ENCODE results near the gene E2F7.
"Not testable (repeated sequence)": the region's sequence is repeated elsewhere in the genome, so short reads cannot be mapped to it uniquely, and the experiment has no call there.

The E2F7 gene

GRCh38 chr12:77065361-77066204 is at the start of gene E2F7:
Gene E2F7 (minus strand): TSS chr12:77065569. CDS start chr12:77064635, 934 bp downstream.
- H3K36me3 Mint-ChIP-seq: peaks cover 2 to 3% of the 10 kb centered on the region in 2 donors
- H3K27ac Mint-ChIP-seq: peak within 1 kb of the TSS; percentile 92
- H3K9me3 Mint-ChIP-seq: no peaks in the 10 kb centered on the region
- peaks cover 25 to 37% of the 10 kb centered on the region in 2 donors for H3K4me1 Mint-ChIP-seq
- ATAC-seq (replicated peaks) (peak; percentile 86 to 90), DNase-seq (peak; percentile 81)
- H3K27me3 Mint-ChIP-seq: peaks cover 15 to 26% of the 10 kb centered on the region in 2 donors
- H3K4me3 Mint-ChIP-seq: peak within 1 kb of the TSS; percentile 88 to 90

GRCh38 chr12:77113971-77114370 is 48.6 kb upstream of the E2F7 start:
- H3K9me3 Mint-ChIP-seq: peaks cover 5 to 15% of the 10 kb centered on the region in 2 donors
- ATAC-seq (replicated peaks) (no peak), DNase-seq (no peak)
- no peaks in the 10 kb centered on the region for H3K4me1 Mint-ChIP-seq
- H3K27ac Mint-ChIP-seq: no peak overlapping the region
- peaks cover 2 to 6% of the 10 kb centered on the region in 2 donors for H3K36me3 Mint-ChIP-seq
- no peak overlapping the region for H3K4me3 Mint-ChIP-seq
- H3K27me3 Mint-ChIP-seq: no peaks in the 10 kb centered on the region

DNA sequence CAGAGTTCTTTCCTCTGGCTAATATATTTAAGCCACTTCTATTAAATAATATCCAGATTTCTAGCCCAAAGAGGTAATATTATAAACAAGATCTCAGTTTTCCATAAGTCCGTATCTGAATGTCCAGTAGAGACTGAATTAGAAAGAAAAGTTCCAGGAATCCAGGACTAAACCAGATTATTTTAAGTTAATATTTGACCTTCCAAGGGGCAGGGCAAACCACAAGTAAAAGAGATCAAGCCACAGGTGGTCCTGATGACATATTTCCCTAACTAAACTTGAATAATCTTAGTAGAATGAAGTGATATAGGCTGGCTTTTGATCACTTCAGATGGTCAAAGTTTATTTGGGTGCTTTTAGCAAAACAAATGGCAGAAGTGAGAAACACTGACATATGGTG is 43.3 kb upstream of the E2F7 start:
- DNase-seq: no peak
- Mint-ChIP-seq H3K4me1 (no peaks in the 10 kb centered on the region), H3K27ac (no peak overlapping the region), H3K9me3 (peaks cover 5 to 15% of the 10 kb centered on the region in 2 donors), H3K36me3 (peaks cover 2 to 6% of the 10 kb centered on the region in 2 donors), H3K27me3 (peaks cover 1 to 8% of the 10 kb centered on the region in 2 donors), H3K4me3 (no peak overlapping the region)
- no peak for ATAC-seq (replicated peaks)

DNA sequence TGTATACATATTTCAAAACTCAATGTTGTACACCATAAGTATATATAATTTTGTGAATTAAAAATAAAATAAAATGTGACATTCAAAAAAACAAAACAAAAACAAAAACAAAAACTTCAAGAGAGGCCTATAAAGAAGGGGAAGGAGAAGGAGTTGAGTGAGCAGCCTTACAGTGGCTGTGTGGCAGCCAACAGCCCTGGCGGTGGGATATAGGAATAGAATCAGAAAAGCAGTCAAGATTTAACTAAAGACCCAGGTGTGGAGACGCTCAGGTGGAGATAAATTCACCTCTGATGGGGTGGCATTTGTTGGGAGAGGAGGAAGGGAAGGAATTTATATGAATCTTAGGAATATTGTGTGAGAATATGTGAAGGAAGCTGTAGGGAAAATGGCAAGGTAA is 41.8 kb upstream of the E2F7 start:
- H3K4me1 Mint-ChIP-seq: no peaks in the 10 kb centered on the region
- no peak overlapping the region for H3K4me3 Mint-ChIP-seq
- ATAC-seq (replicated peaks) (no peak), DNase-seq (no peak)
- peaks cover 5 to 15% of the 10 kb centered on the region in 2 donors for H3K9me3 Mint-ChIP-seq
- peaks cover 4 to 8% of the 10 kb centered on the region in 2 donors for H3K27me3 Mint-ChIP-seq
- H3K27ac Mint-ChIP-seq: no peak overlapping the region
- peaks cover 2 to 6% of the 10 kb centered on the region in 2 donors for H3K36me3 Mint-ChIP-seq

GRCh38 chr12:77104792-77105191 is 39.4 kb upstream of the E2F7 start:
- Mint-ChIP-seq H3K27ac (no peak overlapping the region), H3K9me3 (no peaks in the 10 kb centered on the region)

DNA sequence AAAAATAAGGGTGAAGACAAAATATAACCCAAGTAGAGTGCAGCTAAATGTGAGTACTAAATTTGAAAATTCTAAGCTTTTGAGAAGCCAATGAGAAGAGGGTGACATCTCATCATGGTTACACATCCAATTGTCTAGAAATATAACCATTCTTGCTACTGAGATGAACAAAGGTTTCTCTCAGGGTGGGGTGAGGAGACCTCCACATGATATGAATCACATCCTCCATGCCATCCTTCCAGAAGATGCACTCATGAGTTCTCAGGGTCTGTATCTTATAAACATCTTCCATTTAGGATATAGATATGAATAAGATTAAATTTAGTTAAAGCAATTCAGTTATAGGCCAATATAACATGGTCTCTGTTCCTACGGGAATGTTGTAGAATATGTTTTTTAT is 38.9 kb upstream of the E2F7 start:
- Mint-ChIP-seq H3K27me3 (peaks cover 4 to 8% of the 10 kb centered on the region in 2 donors), H3K4me1 (no peaks in the 10 kb centered on the region), H3K4me3 (no peak overlapping the region), H3K9me3 (no peaks in the 10 kb centered on the region), H3K36me3 (no peaks in the 10 kb centered on the region), H3K27ac (no peak overlapping the region)
- ATAC-seq (replicated peaks) (no peak), DNase-seq (no peak)

More at GRCh38 chr12:77104792-77105191, 39.4 kb upstream of the E2F7 start:
- no peaks in the 10 kb centered on the region for H3K4me1 Mint-ChIP-seq
- DNase-seq: no peak
- no peak for ATAC-seq (replicated peaks)
- H3K36me3 Mint-ChIP-seq: no peaks in the 10 kb centered on the region
- H3K27me3 Mint-ChIP-seq: peaks cover 4 to 8% of the 10 kb centered on the region in 2 donors
- no peak overlapping the region for H3K4me3 Mint-ChIP-seq

GRCh38 chr12:77102691-77103090 is 37.3 kb upstream of the E2F7 start:
- no peaks in the 10 kb centered on the region for H3K4me1 Mint-ChIP-seq
- H3K36me3 Mint-ChIP-seq: no peaks in the 10 kb centered on the region
- no peaks in the 10 kb centered on the region for H3K9me3 Mint-ChIP-seq
- DNase-seq (no peak), ATAC-seq (replicated peaks) (no peak)
- H3K4me3 Mint-ChIP-seq: no peak overlapping the region
- H3K27me3 Mint-ChIP-seq: peaks cover 4 to 9% of the 10 kb centered on the region in 2 donors
- no peak overlapping the region for H3K27ac Mint-ChIP-seq

GRCh38 chr12:77102123-77102522 is 36.8 kb upstream of the E2F7 start:
- no peak for DNase-seq
- H3K36me3 Mint-ChIP-seq: no peaks in the 10 kb centered on the region
- H3K4me3 Mint-ChIP-seq: no peak overlapping the region
- no peak overlapping the region for H3K27ac Mint-ChIP-seq
- no peaks in the 10 kb centered on the region for H3K9me3 Mint-ChIP-seq
- H3K4me1 Mint-ChIP-seq: no peaks in the 10 kb centered on the region
- no peak for ATAC-seq (replicated peaks)
- peaks cover 4 to 7% of the 10 kb centered on the region in 2 donors for H3K27me3 Mint-ChIP-seq

DNA sequence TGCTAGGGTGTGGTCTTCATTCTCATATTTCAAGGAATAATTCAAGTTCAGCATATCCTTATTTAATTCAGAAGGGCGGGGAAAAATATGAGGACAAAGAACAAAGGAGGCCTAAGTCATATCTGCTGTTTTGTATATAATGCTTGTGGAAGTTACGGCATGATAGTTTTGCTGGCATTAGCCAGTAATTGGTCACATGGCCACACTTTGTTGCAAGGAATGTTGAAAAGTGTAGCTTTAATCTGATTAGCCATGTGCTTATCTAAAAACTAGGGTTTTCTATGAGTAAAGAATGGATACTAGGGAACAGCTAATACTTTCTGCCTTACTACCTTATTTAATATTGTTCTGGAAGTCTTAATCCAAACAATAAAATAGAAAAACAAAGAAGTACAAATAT is 34.4 kb upstream of the E2F7 start:
- Mint-ChIP-seq H3K36me3 (no peaks in the 10 kb centered on the region), H3K4me1 (no peaks in the 10 kb centered on the region), H3K27me3 (peaks cover 7 to 19% of the 10 kb centered on the region in 2 donors), H3K9me3 (peaks cover 0 to under 1% of the 10 kb centered on the region in 2 donors), H3K4me3 (no peak overlapping the region), H3K27ac (no peak overlapping the region)
- DNase-seq (no peak), ATAC-seq (replicated peaks) (no peak)

GRCh38 chr12:77097846-77098245 is 32.5 kb upstream of the E2F7 start:
- DNase-seq (no peak), ATAC-seq (replicated peaks) (no peak)
- H3K4me3 Mint-ChIP-seq: no peak overlapping the region
- H3K27me3 Mint-ChIP-seq: peaks cover 3 to 20% of the 10 kb centered on the region in 2 donors
- H3K36me3 Mint-ChIP-seq: no peaks in the 10 kb centered on the region
- H3K27ac Mint-ChIP-seq: no peak overlapping the region
- H3K4me1 Mint-ChIP-seq: peaks cover 3 to 6% of the 10 kb centered on the region in 2 donors
- peaks cover 0 to 2% of the 10 kb centered on the region in 2 donors for H3K9me3 Mint-ChIP-seq

- Mint-ChIP-seq H3K4me1 (peaks cover 13 to 19% of the 10 kb centered on the region in 2 donors), H3K27me3 (peaks cover 3 to 20% of the 10 kb centered on the region in 2 donors)
- not testable (repeated sequence) for ATAC-seq (replicated peaks); H3K36me3 Mint-ChIP-seq; H3K4me3 Mint-ChIP-seq; H3K27ac Mint-ChIP-seq; DNase-seq; H3K9me3 Mint-ChIP-seq
These were observed 26.9 kb upstream of the E2F7 start for GRCh38 chr12:77092227-77092626.

- peaks cover 5 to 7% of the 10 kb centered on the region in 2 donors for H3K27me3 Mint-ChIP-seq
- peaks cover under 1 to 3% of the 10 kb centered on the region in 2 donors for H3K9me3 Mint-ChIP-seq
- H3K36me3 Mint-ChIP-seq: no peaks in the 10 kb centered on the region
- DNase-seq (no peak), ATAC-seq (replicated peaks) (no peak)
- H3K4me3 Mint-ChIP-seq: no peak overlapping the region
- H3K27ac Mint-ChIP-seq: no peak overlapping the region
- H3K4me1 Mint-ChIP-seq: peaks cover 13 to 19% of the 10 kb centered on the region in 2 donors
These were observed 24.4 kb upstream of the E2F7 start for GRCh38 chr12:77089686-77090220.

- H3K36me3 Mint-ChIP-seq: no peaks in the 10 kb centered on the region
These were observed 22.1 kb upstream of the E2F7 start for GRCh38 chr12:77087427-77087826.

DNA sequence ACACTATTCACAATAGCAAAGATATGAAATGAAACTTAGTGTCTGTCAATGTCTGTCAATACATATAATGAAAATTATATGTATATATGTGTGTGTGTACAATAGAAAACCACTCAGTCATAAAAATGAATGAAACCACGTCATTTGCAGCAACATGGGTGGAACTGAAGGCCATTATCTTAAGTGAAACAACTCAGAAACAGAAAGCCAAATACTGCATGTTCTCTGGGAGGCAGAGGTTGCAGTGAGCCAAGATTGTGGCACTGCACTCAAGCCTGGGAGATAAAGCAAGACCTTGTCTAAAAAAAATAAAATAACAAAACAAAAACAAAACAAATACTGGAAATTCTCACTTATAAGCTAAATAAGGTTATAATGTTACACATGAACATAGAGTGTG is 16.7 kb upstream of the E2F7 start:
- ATAC-seq (replicated peaks) (no peak), DNase-seq (no peak)
- no peaks in the 10 kb centered on the region for H3K4me1 Mint-ChIP-seq
- no peak overlapping the region for H3K27ac Mint-ChIP-seq
- no peaks in the 10 kb centered on the region for H3K36me3 Mint-ChIP-seq
- H3K4me3 Mint-ChIP-seq: no peak overlapping the region
- H3K27me3 Mint-ChIP-seq: peaks cover 22 to 36% of the 10 kb centered on the region in 2 donors
- peaks cover 3% of the 10 kb centered on the region in 2 donors for H3K9me3 Mint-ChIP-seq

More at GRCh38 chr12:77087427-77087826, 22.1 kb upstream of the E2F7 start:
- Mint-ChIP-seq H3K4me3 (no peak overlapping the region), H3K4me1 (peaks cover 7 to 9% of the 10 kb centered on the region in 2 donors), H3K27ac (no peak overlapping the region), H3K27me3 (peaks cover 5 to 6% of the 10 kb centered on the region in 2 donors), H3K9me3 (peaks cover 0 to 3% of the 10 kb centered on the region in 2 donors)
- DNase-seq (no peak), ATAC-seq (replicated peaks) (no peak)

- DNase-seq (no peak), ATAC-seq (replicated peaks) (no peak)
- Mint-ChIP-seq H3K4me3 (no peak overlapping the region), H3K27ac (no peak overlapping the region), H3K36me3 (no peaks in the 10 kb centered on the region), H3K27me3 (peaks cover 23 to 45% of the 10 kb centered on the region in 2 donors), H3K4me1 (no peaks in the 10 kb centered on the region), H3K9me3 (peaks cover 0 to 3% of the 10 kb centered on the region in 2 donors)
These were observed 14.3 kb upstream of the E2F7 start for GRCh38 chr12:77079631-77080030.

All from stimulated activated naive B cell treated with anti-CD40 and anti-IgM and Interleukin-4, amounts not matched to agents 10 μg/mL and 1 μg/mL and 100 μg/mL, for 72 hours (primary cell).